Measurements from ENCODE around the gene ABCG1.

GRCh38 chr21:42302076-42302650 is 83.2 kb downstream of the ABCG1 start:
- TF ChIP-seq, protein P1, sequence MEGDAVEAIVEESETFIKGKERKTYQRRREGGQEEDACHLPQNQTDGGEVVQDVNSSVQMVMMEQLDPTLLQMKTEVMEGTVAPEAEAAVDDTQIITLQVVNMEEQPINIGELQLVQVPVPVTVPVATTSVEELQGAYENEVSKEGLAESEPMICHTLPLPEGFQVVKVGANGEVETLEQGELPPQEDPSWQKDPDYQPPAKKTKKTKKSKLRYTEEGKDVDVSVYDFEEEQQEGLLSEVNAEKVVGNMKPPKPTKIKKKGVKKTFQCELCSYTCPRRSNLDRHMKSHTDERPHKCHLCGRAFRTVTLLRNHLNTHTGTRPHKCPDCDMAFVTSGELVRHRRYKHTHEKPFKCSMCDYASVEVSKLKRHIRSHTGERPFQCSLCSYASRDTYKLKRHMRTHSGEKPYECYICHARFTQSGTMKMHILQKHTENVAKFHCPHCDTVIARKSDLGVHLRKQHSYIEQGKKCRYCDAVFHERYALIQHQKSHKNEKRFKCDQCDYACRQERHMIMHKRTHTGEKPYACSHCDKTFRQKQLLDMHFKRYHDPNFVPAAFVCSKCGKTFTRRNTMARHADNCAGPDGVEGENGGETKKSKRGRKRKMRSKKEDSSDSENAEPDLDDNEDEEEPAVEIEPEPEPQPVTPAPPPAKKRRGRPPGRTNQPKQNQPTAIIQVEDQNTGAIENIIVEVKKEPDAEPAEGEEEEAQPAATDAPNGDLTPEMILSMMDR (IDR thresholded peaks at IDR 0.05): no peak
- TF ChIP-seq POLR2A (IDR thresholded peaks at IDR 0.05; ENCODE audit: low read depth) (no peak), EP300 (IDR thresholded peaks at IDR 0.05) (no peak), POLR2AphosphoS5 (IDR thresholded peaks at IDR 0.05) (peak in 1 of 2 donors; percentile 1)

All from esophagus muscularis mucosa (tissue), 4 donors.